ENCODE results near the gene KIRREL3. TPM values are rescaled to one million over a fixed set of nuclear protein-coding genes. Genes with fewer than 3 reads are reported as not detected.
"Not testable (repeated sequence)": the region's sequence is repeated elsewhere in the genome, so short reads cannot be mapped to it uniquely, and the experiment has no call there.

Gene KIRREL3
- total and polyA plus RNA-seq, 9 donors = 0.25 to 5.3 (median 0.48) TPM

DNA sequence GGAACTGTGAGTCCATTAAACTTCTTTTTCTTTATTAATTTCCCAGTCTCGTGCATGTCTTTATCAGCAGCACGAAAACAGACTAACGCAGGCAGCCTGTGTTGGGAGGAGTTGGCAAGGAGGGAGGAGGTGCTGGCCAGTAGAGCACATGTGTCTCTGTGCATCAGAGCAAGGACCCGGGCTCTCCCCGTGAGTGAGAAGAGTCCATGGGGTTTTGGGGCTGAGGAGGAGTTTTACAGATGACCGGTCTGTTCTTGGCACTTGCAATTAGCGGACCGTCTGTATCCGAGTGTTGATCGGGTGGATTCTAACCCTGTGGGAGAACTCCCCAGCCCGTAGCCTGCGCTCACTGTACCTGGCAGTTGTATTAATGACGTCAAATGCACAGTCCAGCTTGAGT, 604.8 kb downstream of the KIRREL3 start:
- WGBS, 3 donors = 20 to 25% (median 21%) methylated on average over 9 to 10 of the region's 13 CpGs
- peaks cover 47% of the 10 kb centered on the region for H3K4me1 ChIP-seq (ENCODE audit: insufficient read depth)

DNA sequence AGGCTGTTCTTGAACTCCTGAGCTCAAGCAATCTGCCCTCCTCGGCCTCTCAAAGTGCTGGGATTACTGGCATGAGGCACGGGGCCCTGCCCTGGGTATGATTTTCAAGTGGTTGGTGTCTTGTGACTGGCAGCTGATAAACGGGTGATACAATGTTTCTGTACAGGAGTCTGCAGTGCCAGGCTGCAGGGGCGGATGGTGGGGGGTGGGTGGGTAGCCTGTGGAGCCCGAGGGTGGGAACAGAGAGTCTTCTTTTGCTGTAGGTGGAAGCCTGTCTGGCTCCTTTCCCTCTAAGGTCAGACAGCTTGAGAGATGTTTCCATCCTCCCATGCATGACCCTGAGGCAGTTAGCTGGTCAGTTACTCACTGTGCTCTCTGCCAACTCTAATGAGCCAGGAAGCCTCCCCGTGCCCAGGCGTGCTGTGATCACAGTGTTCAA, 605.9 kb downstream of the KIRREL3 start:
- peak in 1 of 5 donors; percentile 33 for DNase-seq
- not testable (repeated sequence) for H3K36me3 ChIP-seq, H3K4me3 ChIP-seq, H3K9me3 ChIP-seq, H3K27me3 ChIP-seq
- intact Hi-C loops (cut with DNase I) = loop anchor here in 1 of 4 donors (5.0 kb wide), 1 partner anchor 37 kb away; the partner anchor contains the start of gene ST3GAL4
- WGBS, 3 donors = 17 to 37% (median 22%) methylated on average over 6 to 7 of the region's 7 CpGs
- peak overlapping the region in 1 of 2 donors; percentile 44 for H3K27ac ChIP-seq
- peaks cover 44% of the 10 kb centered on the region for H3K4me1 ChIP-seq (ENCODE audit: insufficient read depth)

More for the DNA sequence above, 604.8 kb downstream of the KIRREL3 start:
- H3K9me3 ChIP-seq; H3K27me3 ChIP-seq; intact Hi-C loops (cut with DNase I); H3K4me3 ChIP-seq; H3K36me3 ChIP-seq: not testable (repeated sequence)
- peak; percentile 60 to 91 (median 69) for DNase-seq
- peak; percentile 31 for TF ChIP-seq EP300 (IDR thresholded peaks at IDR 0.05)
- H3K27ac ChIP-seq = peak overlapping the region; percentile 12 to 70

DNA sequence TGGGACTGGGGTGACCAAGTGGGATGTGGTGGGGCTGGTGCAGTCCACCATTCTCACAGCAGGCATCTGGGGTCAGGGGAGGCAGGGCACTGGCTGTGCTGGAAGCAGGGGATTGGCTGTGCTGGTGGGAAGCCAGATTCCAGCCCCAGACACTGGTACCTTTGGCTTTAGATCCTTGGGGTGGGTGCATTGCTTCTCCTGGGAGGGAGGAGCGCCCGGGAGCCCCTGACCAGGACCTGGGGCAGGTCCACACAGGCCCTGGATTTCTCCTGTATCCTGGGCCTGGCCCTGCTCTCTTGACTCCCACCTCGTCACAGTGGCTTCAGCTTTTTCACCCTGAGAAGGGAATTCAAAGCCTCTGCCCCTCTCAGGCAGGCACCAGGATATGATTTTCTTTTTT, 606.5 kb downstream of the KIRREL3 start:
- Histone ChIP-seq H3K4me3 (no peak overlapping the region), H3K4me1 (ENCODE audit: insufficient read depth) (peaks cover 44% of the 10 kb centered on the region), H3K27me3 (no peaks in the 10 kb centered on the region), H3K9me3 (no peaks in the 10 kb centered on the region), H3K36me3 (no peaks in the 10 kb centered on the region), H3K27ac (peak overlapping the region in 1 of 2 donors; percentile 44)
- DNase-seq = peak in 1 of 5 donors; percentile 29
- WGBS, 3 donors = 71 to 92% (median 89%) methylated on average over 3 of the region's 3 CpGs
- intact Hi-C loops (cut with DNase I) = loop anchor here in 1 of 4 donors (5.0 kb wide), 1 partner anchor 37 kb away; the partner anchor contains the start of gene ST3GAL4
- no peak for TF ChIP-seq EP300 (IDR thresholded peaks at IDR 0.05)
- TF ChIP-seq POLR2A (IDR thresholded peaks at IDR 0.05) = no peak
- TF ChIP-seq, protein P1, sequence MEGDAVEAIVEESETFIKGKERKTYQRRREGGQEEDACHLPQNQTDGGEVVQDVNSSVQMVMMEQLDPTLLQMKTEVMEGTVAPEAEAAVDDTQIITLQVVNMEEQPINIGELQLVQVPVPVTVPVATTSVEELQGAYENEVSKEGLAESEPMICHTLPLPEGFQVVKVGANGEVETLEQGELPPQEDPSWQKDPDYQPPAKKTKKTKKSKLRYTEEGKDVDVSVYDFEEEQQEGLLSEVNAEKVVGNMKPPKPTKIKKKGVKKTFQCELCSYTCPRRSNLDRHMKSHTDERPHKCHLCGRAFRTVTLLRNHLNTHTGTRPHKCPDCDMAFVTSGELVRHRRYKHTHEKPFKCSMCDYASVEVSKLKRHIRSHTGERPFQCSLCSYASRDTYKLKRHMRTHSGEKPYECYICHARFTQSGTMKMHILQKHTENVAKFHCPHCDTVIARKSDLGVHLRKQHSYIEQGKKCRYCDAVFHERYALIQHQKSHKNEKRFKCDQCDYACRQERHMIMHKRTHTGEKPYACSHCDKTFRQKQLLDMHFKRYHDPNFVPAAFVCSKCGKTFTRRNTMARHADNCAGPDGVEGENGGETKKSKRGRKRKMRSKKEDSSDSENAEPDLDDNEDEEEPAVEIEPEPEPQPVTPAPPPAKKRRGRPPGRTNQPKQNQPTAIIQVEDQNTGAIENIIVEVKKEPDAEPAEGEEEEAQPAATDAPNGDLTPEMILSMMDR (IDR thresholded peaks at IDR 0.05) = no peak

DNA sequence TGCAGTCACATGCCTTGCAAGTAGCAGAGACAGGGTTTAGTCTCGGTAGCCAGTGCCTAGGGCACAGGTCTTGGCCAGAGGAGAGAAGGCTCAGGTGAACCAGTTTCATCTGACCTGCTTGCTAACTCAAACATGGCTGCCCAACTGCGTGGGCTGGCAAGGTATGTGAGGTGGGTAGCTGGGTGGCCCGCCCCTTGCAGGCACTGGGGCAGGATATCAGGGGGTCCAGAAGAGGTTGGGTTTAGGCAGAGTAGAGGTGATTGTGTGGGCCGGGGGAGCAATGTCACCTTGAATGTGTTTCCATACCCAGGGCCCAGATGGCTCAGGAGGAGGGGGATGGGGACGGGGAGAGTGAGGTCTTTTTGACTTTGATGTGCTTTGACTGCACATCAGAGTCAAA, 607.4 kb downstream of the KIRREL3 start:
- Histone ChIP-seq H3K27me3 (no peaks in the 10 kb centered on the region), H3K4me1 (ENCODE audit: insufficient read depth) (peaks cover 44% of the 10 kb centered on the region), H3K9me3 (no peaks in the 10 kb centered on the region), H3K27ac (no peak overlapping the region), H3K36me3 (no peaks in the 10 kb centered on the region), H3K4me3 (no peak overlapping the region)
- TF ChIP-seq, protein P1 (IDR thresholded peaks at IDR 0.05) = no peak
- TF ChIP-seq EP300 (IDR thresholded peaks at IDR 0.05) (no peak), POLR2A (IDR thresholded peaks at IDR 0.05) (no peak)
- WGBS, 3 donors = 80 to 87% (median 85%) methylated on average over 5 of the region's 5 CpGs
- intact Hi-C loops (cut with DNase I) = loop anchor here in 1 of 4 donors (5.0 kb wide), 1 partner anchor 36 kb away; the partner anchor contains the start of gene ST3GAL4
- peak in 3 of 5 donors; percentile 27 to 43 (median 29) for DNase-seq

DNA sequence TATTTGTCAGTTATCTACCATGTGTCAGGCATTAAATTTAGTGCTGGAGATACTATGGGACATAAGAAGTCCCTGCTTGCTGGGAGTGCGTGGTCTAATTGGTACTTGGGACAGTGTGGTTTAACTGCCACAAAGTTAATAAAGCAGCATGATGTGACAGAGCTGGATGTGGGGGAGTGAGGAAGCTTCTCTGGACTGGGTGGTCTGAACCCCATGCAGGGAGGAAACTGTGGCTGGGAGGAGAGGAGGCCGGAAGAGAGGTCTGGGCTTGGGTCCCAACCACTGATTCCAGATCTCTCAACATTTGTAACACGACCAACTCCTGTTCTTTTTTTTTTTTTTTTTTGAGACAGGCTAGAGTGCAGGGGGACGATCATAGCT, 607.9 kb downstream of the KIRREL3 start:
- Histone ChIP-seq H3K27ac (no peak overlapping the region), H3K9me3 (no peaks in the 10 kb centered on the region), H3K4me3 (no peak overlapping the region), H3K4me1 (ENCODE audit: insufficient read depth) (peaks cover 44% of the 10 kb centered on the region), H3K36me3 (no peaks in the 10 kb centered on the region), H3K27me3 (no peaks in the 10 kb centered on the region)
- 18 to 25% (median 21%) methylated on average over 4 of the region's 4 CpGs for WGBS, 3 donors
- TF ChIP-seq, protein P1 (IDR thresholded peaks at IDR 0.05) = no peak
- TF ChIP-seq EP300 (IDR thresholded peaks at IDR 0.05) (no peak), POLR2A (IDR thresholded peaks at IDR 0.05) (no peak)
- intact Hi-C loops (cut with DNase I) = loop anchor here in 1 of 4 donors (5.0 kb wide), 1 partner anchor 35 kb away; the partner anchor contains the start of gene ST3GAL4
- DNase-seq = peak in 3 of 5 donors; percentile 26 to 44 (median 29)

Measured in ovary (tissue), 9 donors.